Measurements from ENCODE around the gene TWNK. TPM values are rescaled to one million over a fixed set of nuclear protein-coding genes. Genes with fewer than 3 reads are reported as not detected.

The TWNK gene
- total RNA-seq, 1 experiment from 2014 or later = 13.8 TPM

- BruUV-seq (replicated peaks) = no TSS peak
- no peaks in the 10 kb centered on the region for H3K27me3 Mint-ChIP-seq (ENCODE audit: unreplicated experiment)
- H3K4me1 Mint-ChIP-seq (ENCODE audit: low read depth, unreplicated experiment) = peaks cover 28% of the 10 kb centered on the region
- no peak for TF ChIP-seq CTCF (IDR thresholded peaks at IDR 0.05; ENCODE audit: unreplicated experiment)
- no peak overlapping the region for H3K4me3 Mint-ChIP-seq (ENCODE audit: low read depth, unreplicated experiment)
- H3K27ac Mint-ChIP-seq (ENCODE audit: unreplicated experiment) = no peak overlapping the region
- intact Hi-C loops (cut with micrococcal nuclease; ENCODE audit: unreplicated experiment) = no loop called here
- CTCF ChIA-PET = no interaction called here
- peaks cover 27% of the 10 kb centered on the region for H3K36me3 Mint-ChIP-seq (ENCODE audit: insufficient read depth, unreplicated experiment)
- H3K9me3 Mint-ChIP-seq (ENCODE audit: low read depth, unreplicated experiment) = no peaks in the 10 kb centered on the region
- no peak for DNase-seq
Observed at GRCh38 chr10:101038484-101038883, 51.1 kb downstream of the TWNK start.

GRCh38 chr10:101040061-101040460 is 52.7 kb downstream of the TWNK start:
- no peak for DNase-seq
- no peak overlapping the region for H3K4me3 Mint-ChIP-seq (ENCODE audit: low read depth, unreplicated experiment)
- no peak overlapping the region for H3K27ac Mint-ChIP-seq (ENCODE audit: unreplicated experiment)
- intact Hi-C loops (cut with micrococcal nuclease; ENCODE audit: unreplicated experiment) = no loop called here
- TF ChIP-seq CTCF (IDR thresholded peaks at IDR 0.05; ENCODE audit: unreplicated experiment) = no peak
- peaks cover 25% of the 10 kb centered on the region for H3K36me3 Mint-ChIP-seq (ENCODE audit: insufficient read depth, unreplicated experiment)
- peaks cover 27% of the 10 kb centered on the region for H3K4me1 Mint-ChIP-seq (ENCODE audit: low read depth, unreplicated experiment)
- no peaks in the 10 kb centered on the region for H3K27me3 Mint-ChIP-seq (ENCODE audit: unreplicated experiment)
- CTCF ChIA-PET = no interaction called here
- H3K9me3 Mint-ChIP-seq (ENCODE audit: low read depth, unreplicated experiment) = no peaks in the 10 kb centered on the region
- no TSS peak for BruUV-seq (replicated peaks)

GRCh38 chr10:101040851-101041250 is 53.5 kb downstream of the TWNK start:
- Mint-ChIP-seq H3K4me3 (ENCODE audit: low read depth, unreplicated experiment) (no peak overlapping the region), H3K4me1 (ENCODE audit: low read depth, unreplicated experiment) (peaks cover 27% of the 10 kb centered on the region), H3K36me3 (ENCODE audit: insufficient read depth, unreplicated experiment) (peaks cover 25% of the 10 kb centered on the region), H3K27me3 (ENCODE audit: unreplicated experiment) (peaks cover 2% of the 10 kb centered on the region), H3K27ac (ENCODE audit: unreplicated experiment) (peak overlapping the region; percentile 30), H3K9me3 (ENCODE audit: low read depth, unreplicated experiment) (no peaks in the 10 kb centered on the region)
- TF ChIP-seq CTCF (IDR thresholded peaks at IDR 0.05; ENCODE audit: unreplicated experiment) = no peak
- BruUV-seq (replicated peaks) = no TSS peak
- DNase-seq = no peak
- intact Hi-C loops (cut with micrococcal nuclease; ENCODE audit: unreplicated experiment) = no loop called here
- CTCF ChIA-PET = interaction anchor here (0.7 to 2.8 kb wide), 9 partner anchors 9 to 426 kb away, joined by 3 to 26 read pairs (median 6); no protein-coding TSS in a partner anchor

- CTCF ChIA-PET = interaction anchor here (0.7 to 2.8 kb wide), 13 partner anchors 9 to 543 kb away, joined by 3 to 26 read pairs (median 5); no protein-coding TSS in a partner anchor
- H3K27me3 Mint-ChIP-seq (ENCODE audit: unreplicated experiment) = peaks cover 7% of the 10 kb centered on the region
- peak; percentile 72 for DNase-seq
- no TSS peak for BruUV-seq (replicated peaks)
- H3K9me3 Mint-ChIP-seq (ENCODE audit: low read depth, unreplicated experiment) = no peaks in the 10 kb centered on the region
- H3K36me3 Mint-ChIP-seq (ENCODE audit: insufficient read depth, unreplicated experiment) = peaks cover 22% of the 10 kb centered on the region
- H3K27ac Mint-ChIP-seq (ENCODE audit: unreplicated experiment) = peak overlapping the region; percentile 30
- H3K4me1 Mint-ChIP-seq (ENCODE audit: low read depth, unreplicated experiment) = peaks cover 27% of the 10 kb centered on the region
- H3K4me3 Mint-ChIP-seq (ENCODE audit: low read depth, unreplicated experiment) = no peak overlapping the region
- peak; percentile 55 for TF ChIP-seq CTCF (IDR thresholded peaks at IDR 0.05; ENCODE audit: unreplicated experiment)
- intact Hi-C loops (cut with micrococcal nuclease; ENCODE audit: unreplicated experiment) = no loop called here
Observed at GRCh38 chr10:101041252-101041761, 54.0 kb downstream of the TWNK start.
